HepG2 (cell line): Measurements from ENCODE around the gene MICALL2. TPM values are rescaled to one million over a fixed set of nuclear protein-coding genes. Genes with fewer than 3 reads are reported as not detected.

Experiments used
- BHLHE40 ChIP-seq: IDR thresholded peaks from 2 replicates; pipeline ENCODE4 v1.6.1; 2011; ENCODE audit warnings: low read length, improper control_type of control experiment
- CBX5 ChIP-seq: sonication (generic); formaldehyde crosslinking; IDR thresholded peaks from 2 replicates; pipeline ENCODE4 v1.4.0; 2020; ENCODE audit warnings: missing genetic modification reagents, borderline replicate concordance
- ETV5 ChIP-seq: IDR thresholded peaks from 2 replicates; pipeline ENCODE4 v1.6.1; 2018; ENCODE audit warnings: missing biosample characterization, missing genetic modification reagents, inconsistent platforms, borderline replicate concordance
- FOXK1 ChIP-seq: sonication (generic); formaldehyde crosslinking; IDR thresholded peaks from 2 replicates; pipeline ENCODE4 v1.4.0; 2020; ENCODE audit warnings: low read depth, missing genetic modification reagents, borderline replicate concordance
- HES4 ChIP-seq: sonication (generic); formaldehyde crosslinking; IDR thresholded peaks from 2 replicates; pipeline ENCODE4 v1.9.0; 2021; ENCODE audit warnings: mild to moderate bottlenecking, missing genetic modification reagents, borderline replicate concordance
- HMGA1 ChIP-seq: sonication (generic); formaldehyde crosslinking; conservative IDR thresholded peaks from 2 replicates; pipeline ENCODE4 v1.4.0; 2020; ENCODE audit warnings: missing genetic modification reagents
- MED13 ChIP-seq: sonication (generic); formaldehyde crosslinking; IDR thresholded peaks from 2 replicates; pipeline ENCODE4 v1.5.0; 2020; ENCODE audit warnings: missing genetic modification reagents
- RCOR2 ChIP-seq: IDR thresholded peaks from 2 replicates; pipeline ENCODE4 v1.6.1; 2016; ENCODE audit warnings: missing biosample characterization, missing genetic modification reagents
- SAFB2 ChIP-seq: sonication (generic); formaldehyde crosslinking; IDR thresholded peaks from 2 replicates; pipeline ENCODE4 v1.5.1; 2020; ENCODE audit warnings: missing genetic modification reagents, low read depth, mild to moderate bottlenecking, borderline replicate concordance
- SIN3B ChIP-seq: fragments of 150-350 bp; IDR thresholded peaks from 2 replicates; pipeline ENCODE4 v1.6.1; 2014; ENCODE audit warnings: low read length
- SIX4 ChIP-seq: sonication (generic); formaldehyde crosslinking; IDR thresholded peaks from 2 replicates; pipeline ENCODE4 v1.4.0; 2020; ENCODE audit warnings: missing genetic modification reagents
- SRF ChIP-seq: IDR thresholded peaks from 2 replicates; pipeline ENCODE4 v1.6.1; 2011; ENCODE audit warnings: mild to moderate bottlenecking, low read depth, low read length, moderate library complexity
- TCF7 ChIP-seq: sonication (generic); IDR thresholded peaks from 2 replicates; pipeline ENCODE4 v1.6.1; 2016; ENCODE audit warnings: antibody characterized with exemption, low read depth
- ZBTB44 ChIP-seq: sonication (generic); formaldehyde crosslinking; IDR thresholded peaks from 2 replicates; pipeline ENCODE4 v1.4.0; 2020; ENCODE audit warnings: missing genetic modification reagents
- ZFP1 ChIP-seq: IDR thresholded peaks from 2 replicates; pipeline ENCODE4 v1.6.1; 2016
- ZFP36L1 ChIP-seq: sonication (generic); formaldehyde crosslinking; IDR thresholded peaks from 2 replicates; pipeline ENCODE4 v1.8.0; 2022; ENCODE audit warnings: mild to moderate bottlenecking, missing genetic modification reagents, moderate library complexity
- ZHX1 ChIP-seq: sonication (generic); formaldehyde crosslinking; IDR thresholded peaks from 2 replicates; pipeline ENCODE4 v1.8.1; 2022; ENCODE audit warnings: low read depth, mild to moderate bottlenecking, missing genetic modification reagents
- ZNF503 ChIP-seq: sonication (generic); formaldehyde crosslinking; IDR thresholded peaks from 2 replicates; pipeline ENCODE4 v1.4.0; 2020; ENCODE audit warnings: missing genetic modification reagents
- ZNF562 ChIP-seq: sonication (generic); formaldehyde crosslinking; IDR thresholded peaks from 2 replicates; pipeline ENCODE4 v1.8.0; 2022; ENCODE audit warnings: missing genetic modification reagents, borderline replicate concordance
- ZNF629 ChIP-seq: sonication (generic); formaldehyde crosslinking; conservative IDR thresholded peaks from 2 replicates; pipeline ENCODE4 v1.5.0; 2020; ENCODE audit warnings: missing genetic modification reagents
- ZNF652 ChIP-seq: IDR thresholded peaks from 2 replicates; pipeline ENCODE4 v1.6.1; 2016; ENCODE audit warnings: low read depth, borderline replicate concordance
- ZNF841 ChIP-seq: sonication (generic); formaldehyde crosslinking; IDR thresholded peaks from 2 replicates; pipeline ENCODE4 v1.8.1; 2023; ENCODE audit warnings: missing genetic modification reagents, borderline replicate concordance
- ZUFSP ChIP-seq: sonication (generic); formaldehyde crosslinking; IDR thresholded peaks from 2 replicates; pipeline ENCODE4 v1.9.0; 2021; ENCODE audit warnings: missing genetic modification reagents, mild to moderate bottlenecking, borderline replicate concordance
- polyA plus RNA-seq, 8 experiments: library from polyadenylated mRNA; depleted of rRNA in 3 of 8; stranded (reverse) in 7 of 8; unstranded in 1 of 8; fragments of >200 nt; fragmentation: Illumina TruSeq in 4 of 8; extraction: Trizol in 4 of 8; gene quantifications; 2 replicates each; pipeline versions ENCODE4 v1.2.1 to v1.2.3, GENCODE V29; 2011 to 2016; ENCODE audit warnings: low read depth in 4 of 8, missing spikeins in 1 of 8, mixed read lengths in 1 of 8; ENCODE audit not compliant: insufficient read depth in 1 of 8
- total RNA-seq, 5 experiments: library from RNA; depleted of rRNA; stranded (reverse); fragments of >200 nt; fragmentation: Illumina TruSeq; extraction: Trizol; gene quantifications; 2 replicates each; pipeline ENCODE4 v1.2.3, GENCODE V29; 2016; ENCODE audit warnings: low read depth in 1 of 5

The MICALL2 gene
- total and polyA plus RNA-seq, 2 of the 13 experiments (the other 11 are each of a cell fraction or from before 2014, with no cell fraction given) = 5.8 to 12.4 TPM

GRCh38 chr7:1460821-1461645, 1.8 kb upstream of the MICALL2 start (continued):
- TF ChIP-seq ZHX1 (CRISPR knock-in tag) (no peak), MED13 (CRISPR knock-in tag) (no peak), SRF (peak; percentile 77), ZNF503 (CRISPR knock-in tag) (no peak), ZNF629 (CRISPR knock-in tag) (peak; percentile 48; the same call in 1 of the 2 replicates), FOXK1 (CRISPR knock-in tag) (no peak), ZFP36L1 (CRISPR knock-in tag) (no peak), TCF7 (no peak), ZFP1 (CRISPR knock-in tag) (no peak), CBX5 (CRISPR knock-in tag) (peak; percentile 7; the same call in 1 of the 2 replicates), RCOR2 (peak; percentile 99), SIX4 (no peak), ZNF841 (CRISPR knock-in tag) (no peak), ZNF652 (CRISPR knock-in tag) (no peak), ZNF562 (CRISPR knock-in tag) (no peak), ZUFSP (CRISPR knock-in tag) (no peak), SIN3B (0 out of 2 replicates have a peak, but pooled peaks have one; percentile 9), ZBTB44 (CRISPR knock-in tag) (no peak), SAFB2 (CRISPR knock-in tag) (no peak), ETV5 (CRISPR knock-in tag) (peak; percentile 64; the same call in 1 of the 2 replicates), BHLHE40 (peak; percentile 28; the same call in 1 of the 2 replicates), HMGA1 (CRISPR knock-in tag) (no peak), HES4 (0 out of 2 replicates have a peak, but pooled peaks have one; percentile 61)
